ENCODE data around the gene FAM98B. TPM values are rescaled to one million over a fixed set of nuclear protein-coding genes. Genes with fewer than 3 reads are reported as not detected.

The FAM98B gene
- total and polyA plus RNA-seq, 10 of the 15 experiments (the other 5 are each of a cell fraction or from before 2014, with no cell fraction given) = 1.3 to 36.7 (median 10.9) TPM

DNA sequence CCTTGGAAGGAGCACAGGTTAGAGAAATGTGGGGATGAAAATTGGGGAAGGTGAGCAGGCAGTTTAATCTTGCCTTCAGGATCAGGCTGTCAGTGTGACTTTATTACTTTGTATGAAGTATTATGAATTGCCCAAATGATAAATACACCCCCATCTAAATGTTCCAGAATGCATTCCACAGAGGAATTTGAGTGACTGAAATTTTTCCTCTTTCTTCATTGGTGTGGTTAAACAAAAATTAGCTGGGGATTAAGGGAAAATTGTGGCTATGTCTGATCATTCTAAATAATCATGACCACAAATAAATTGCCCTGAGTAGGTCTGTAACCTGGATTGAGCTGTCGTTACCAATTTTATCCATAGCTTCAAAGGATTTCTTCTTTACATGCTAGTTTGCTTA, 33.5 kb downstream of the FAM98B start:
- Histone ChIP-seq H3K9me3 (replicated peaks; ENCODE audit: control insufficient read depth, insufficient read depth, low read length) (no peaks in the 10 kb centered on the region), H3K36me3 (ENCODE audit: control insufficient read depth in 2 of 2, insufficient read depth in 2 of 2, low read length in 1 of 2) (peaks cover 0 to 8% of the 10 kb centered on the region in 2 experiments; a peak in 3 of 4 replicates), H3K27me3 (replicated peaks in 1 of 2; ENCODE audit: control insufficient read depth in 2 of 2, insufficient read depth in 2 of 2, low read length in 1 of 2) (no peaks in the 10 kb centered on the region), H2AFZ (ENCODE audit: control insufficient read depth, low read depth, low read length) (no peak overlapping the region), H3K4me3 (no peak overlapping the region), H3K27ac (ENCODE audit: control insufficient read depth, insufficient read depth) (no peak overlapping the region), H3K9ac (ENCODE audit: control insufficient read depth, insufficient read depth, low read length) (no peak overlapping the region), H3K4me2 (ENCODE audit: control insufficient read depth, insufficient read depth) (no peak overlapping the region), H4K20me1 (ENCODE audit: control insufficient read depth, insufficient read depth) (no peaks in the 10 kb centered on the region), H3K4me1 (ENCODE audit: control insufficient read depth, insufficient read depth, low read length) (no peaks in the 10 kb centered on the region), H3K79me2 (ENCODE audit: control insufficient read depth, insufficient read depth, low read length) (no peaks in the 10 kb centered on the region)
- SMC1A ChIA-PET (ENCODE audit: uncharacterized antibody, unreplicated experiment) = interaction anchor here (0.6 to 5.6 kb wide), 10 partner anchors 12 to 212 kb away, joined by 3 to 37 read pairs (median 4); no protein-coding TSS in a partner anchor
- TF ChIP-seq HCFC1 (IDR thresholded peaks at IDR 0.05; ENCODE audit: low read length) (no peak), CHD1 (IDR thresholded peaks at IDR 0.05; ENCODE audit: low read depth, low read length) (no peak), ZBED1 (IDR thresholded peaks at IDR 0.05; ENCODE audit: borderline replicate concordance) (no peak), RAD21 (IDR thresholded peaks at IDR 0.05; ENCODE audit: insufficient read depth, low read depth, low read length) (no peak), POLR2AphosphoS5 (IDR thresholded peaks at IDR 0.05; ENCODE audit: low read length) (no peak), RAD51 (IDR thresholded peaks at IDR 0.05) (no peak), POLR2AphosphoS2 (IDR thresholded peaks at IDR 0.05; ENCODE audit: low read depth, low read length) (no peak), SP1 (IDR thresholded peaks at IDR 0.05; ENCODE audit: low read depth, low read length) (no peak), BRCA1 (IDR thresholded peaks at IDR 0.05; ENCODE audit: low read depth, low read length) (no peak), MTA3 (IDR thresholded peaks at IDR 0.05; ENCODE audit: borderline replicate concordance, low read length) (no peak), DPF2 (IDR thresholded peaks at IDR 0.05) (no peak), ZSCAN29 (IDR thresholded peaks at IDR 0.05) (no peak), MXI1 (IDR thresholded peaks at IDR 0.05; ENCODE audit: low read depth, low read length) (no peak), RELA (IDR thresholded peaks at IDR 0.05; ENCODE audit: borderline replicate concordance, partially characterized antibody) (no peak)
- TF ChIP-seq, protein P1, sequence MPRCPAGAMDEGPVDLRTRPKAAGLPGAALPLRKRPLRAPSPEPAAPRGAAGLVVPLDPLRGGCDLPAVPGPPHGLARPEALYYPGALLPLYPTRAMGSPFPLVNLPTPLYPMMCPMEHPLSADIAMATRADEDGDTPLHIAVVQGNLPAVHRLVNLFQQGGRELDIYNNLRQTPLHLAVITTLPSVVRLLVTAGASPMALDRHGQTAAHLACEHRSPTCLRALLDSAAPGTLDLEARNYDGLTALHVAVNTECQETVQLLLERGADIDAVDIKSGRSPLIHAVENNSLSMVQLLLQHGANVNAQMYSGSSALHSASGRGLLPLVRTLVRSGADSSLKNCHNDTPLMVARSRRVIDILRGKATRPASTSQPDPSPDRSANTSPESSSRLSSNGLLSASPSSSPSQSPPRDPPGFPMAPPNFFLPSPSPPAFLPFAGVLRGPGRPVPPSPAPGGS (IDR thresholded peaks at IDR 0.05; ENCODE audit: borderline replicate concordance, insufficient read depth, low read depth, low read length, poor library complexity, severe bottlenecking) = no peak
- WGBS (ENCODE audit: insufficient coverage, insufficient replicate concordance, low lambda C conversion rate, missing lambda C conversion rate) = 100% methylated on average over 1 of the region's 1 CpG
- POLR2A ChIA-PET = no interaction called here
- intact Hi-C loops (cut with micrococcal nuclease; ENCODE audit: unreplicated experiment) = no loop called here
- CTCF ChIA-PET = interaction anchor here (1.0 to 2.9 kb wide), 5 partner anchors 10 to 212 kb away, joined by 3 to 12 read pairs (median 8); no protein-coding TSS in a partner anchor
- BruUV-seq (replicated peaks) = no TSS peak
- ATAC-seq = no peak
- RAD21 ChIA-PET (ENCODE audit: unreplicated experiment) = interaction anchor here (1.0 to 2.7 kb wide), 3 partner anchors 15 to 203 kb away, joined by 3 to 20 read pairs (median 6); no protein-coding TSS in a partner anchor
- FAIRE-seq = no peak
- DNase-seq (ENCODE audit: low read depth, low spot score) = no peak
- in situ Hi-C loops (cut with MboI) = no loop called here

Data from GM12878 (cell line).